ENCODE data around the gene NETO2.
"Not testable (repeated sequence)": the region's sequence is repeated elsewhere in the genome, so short reads cannot be mapped to it uniquely, and the experiment has no call there.

NETO2 gene

DNA sequence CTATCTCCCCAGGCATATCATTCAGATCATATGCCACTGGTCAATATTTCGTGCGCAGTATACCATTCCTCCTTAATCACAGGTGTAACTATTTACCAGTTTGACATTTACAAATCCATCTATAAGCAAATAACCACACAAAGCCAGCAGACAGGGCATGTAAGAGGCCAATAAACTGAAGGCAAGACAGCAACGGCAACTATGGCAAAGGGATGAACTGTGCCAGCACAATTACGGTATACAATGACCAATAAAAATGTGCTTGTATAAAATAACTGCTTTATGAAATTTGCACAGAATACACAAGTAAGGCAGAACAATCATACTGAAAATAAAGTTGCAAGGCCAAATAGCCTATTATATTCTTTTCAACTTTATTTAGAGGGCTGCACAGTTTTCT lies 9.2 kb downstream of the NETO2 start:
- DNase-seq, result no peak

DNA sequence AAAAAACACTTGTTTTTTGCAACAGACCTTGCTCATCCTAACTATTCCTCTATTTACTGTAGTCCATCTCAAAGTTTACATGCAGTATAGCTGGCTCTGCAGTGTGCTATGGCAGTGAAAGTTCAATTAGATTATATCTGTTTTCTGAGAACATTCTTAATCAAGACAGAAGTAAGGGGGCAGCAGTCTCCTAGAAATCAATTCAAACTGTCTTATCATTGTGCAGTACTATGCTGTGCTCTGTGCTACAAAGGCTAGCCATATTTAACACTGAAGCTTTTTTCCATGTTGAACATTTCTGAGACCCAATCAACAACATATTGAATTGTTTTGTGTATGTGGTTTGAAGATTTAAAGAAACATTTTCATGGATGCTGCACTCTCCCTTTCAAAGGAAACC lies 11.4 kb downstream of the NETO2 start:
- no peak for DNase-seq

DNA sequence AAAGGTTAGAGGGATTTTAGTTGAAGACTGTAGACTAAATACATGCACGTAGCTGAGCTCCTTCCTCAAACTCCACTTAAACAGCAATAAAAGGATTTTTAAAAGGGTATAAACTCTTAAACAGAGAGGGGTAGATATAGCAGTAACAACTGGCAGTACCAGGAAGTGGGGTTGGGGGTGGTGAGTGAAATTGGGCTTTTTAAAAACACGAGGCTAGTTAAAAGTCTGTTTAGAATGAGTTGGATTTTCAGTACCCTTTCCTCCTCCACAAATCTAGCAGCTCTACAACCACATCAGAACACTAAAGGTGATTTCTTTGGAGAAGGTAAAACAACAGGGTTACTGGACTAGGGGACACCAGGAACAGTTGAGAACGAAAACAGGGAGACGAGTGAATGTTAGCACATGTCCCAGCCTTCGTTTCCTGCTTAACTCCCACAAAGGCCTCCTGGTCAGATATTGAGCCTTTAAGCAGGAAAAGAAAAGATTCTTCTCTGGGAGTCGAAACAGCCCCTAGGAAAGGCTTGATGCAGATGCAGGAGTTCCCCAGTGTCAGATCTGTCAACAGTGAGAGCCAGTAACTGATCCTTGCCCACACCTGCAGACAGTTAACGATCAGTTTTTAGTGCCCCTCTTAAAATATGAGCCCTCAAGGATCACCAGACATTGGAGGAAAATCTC lies 13.8 kb downstream of the NETO2 start:
- no peak for DNase-seq

DNA sequence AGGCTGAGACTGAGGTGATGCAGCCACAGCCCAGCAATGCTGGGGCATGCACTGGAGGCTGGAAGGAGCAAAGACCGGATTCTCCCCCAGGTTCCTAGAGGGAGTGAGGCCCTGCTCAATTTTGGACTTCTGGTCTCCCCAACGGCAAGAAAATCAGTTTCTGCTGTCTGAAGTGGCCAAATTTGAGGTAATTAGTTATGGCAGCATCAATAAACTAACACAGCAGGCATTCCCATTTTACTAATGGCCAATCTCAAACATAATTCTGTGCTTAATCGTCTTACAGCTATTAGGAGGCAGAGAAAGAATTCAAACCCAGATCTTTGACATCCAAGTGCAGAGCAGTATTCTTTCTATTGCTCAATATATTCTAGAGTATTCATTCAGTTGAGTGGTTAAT lies 16.2 kb downstream of the NETO2 start:
- no peak for DNase-seq

DNA sequence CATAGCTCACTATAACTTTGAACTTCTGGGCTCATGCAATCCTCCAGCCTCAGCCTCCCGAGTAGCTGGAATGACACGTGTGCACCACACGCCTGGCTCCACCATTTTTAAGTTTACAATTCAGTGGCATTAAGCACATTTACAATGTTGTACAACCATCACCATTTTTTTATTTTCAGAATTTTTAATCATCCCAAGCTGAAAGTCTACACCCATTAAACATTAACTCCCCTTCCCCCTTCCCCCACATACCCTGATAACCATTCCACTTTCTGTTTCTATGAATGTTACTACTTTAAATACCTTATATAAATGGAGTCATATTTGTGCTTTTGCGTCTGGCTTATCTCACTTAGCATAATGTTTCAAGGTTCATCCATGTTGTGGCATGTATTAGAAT lies 18.0 kb downstream of the NETO2 start:
- DNase-seq, result no peak

DNA sequence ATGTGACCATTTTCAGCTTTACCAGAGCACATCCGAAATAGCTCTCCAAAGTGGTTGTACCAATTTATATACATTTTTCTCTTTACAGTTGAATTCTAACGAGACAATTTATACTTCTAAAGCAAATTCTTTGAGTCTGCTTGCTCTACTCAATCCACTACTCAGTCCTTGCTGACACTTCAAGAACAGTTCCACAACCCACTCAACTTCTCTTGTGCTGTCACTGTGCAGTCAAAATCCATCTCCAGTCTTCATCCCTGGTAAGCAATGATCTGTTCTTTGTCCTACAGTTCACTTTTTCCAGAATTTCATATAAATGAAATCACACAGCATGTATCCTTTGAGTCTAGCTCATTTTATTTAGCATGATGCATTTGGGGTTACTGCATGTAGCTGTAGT lies 30.6 kb downstream of the NETO2 start:
- no peak for DNase-seq

DNA sequence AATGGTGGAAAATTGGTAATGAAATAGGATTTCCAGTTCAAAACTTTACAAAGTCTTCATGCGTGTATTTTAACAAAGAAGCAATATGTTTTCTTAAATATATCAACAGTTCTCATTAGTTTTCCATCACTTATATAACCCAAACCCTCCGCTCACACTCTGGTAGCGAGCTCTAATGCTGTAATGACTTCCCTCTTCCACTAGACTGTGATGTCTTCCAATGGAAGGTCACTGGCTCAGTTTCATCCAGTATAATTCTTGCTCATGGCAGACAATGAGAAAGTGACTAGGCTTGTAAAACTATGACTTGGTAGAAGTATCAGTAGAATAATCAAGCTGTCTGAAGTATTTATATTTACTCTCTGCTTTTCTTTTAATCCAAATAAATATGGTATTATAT lies 32.8 kb downstream of the NETO2 start:
- no peak for DNase-seq

DNA sequence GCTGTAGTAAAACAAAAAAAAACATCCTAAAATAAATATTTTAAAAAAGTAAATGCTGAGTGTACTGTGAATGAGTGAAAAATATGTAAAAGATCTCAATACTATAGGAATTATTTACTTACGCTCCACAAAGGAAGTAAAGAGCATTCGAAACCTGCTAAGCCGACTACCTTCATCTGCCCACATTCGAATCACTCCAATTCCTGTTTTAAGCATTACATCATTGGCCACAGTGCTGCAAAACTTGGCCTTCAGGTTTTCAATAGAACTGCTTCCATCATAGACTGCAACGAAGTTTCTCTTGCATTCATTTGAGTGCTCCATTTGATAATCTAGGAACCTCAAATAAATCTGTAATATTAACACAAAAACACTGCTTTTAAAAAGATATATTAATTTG lies 34.4 kb downstream of the NETO2 start:
- no peak for DNase-seq

DNA sequence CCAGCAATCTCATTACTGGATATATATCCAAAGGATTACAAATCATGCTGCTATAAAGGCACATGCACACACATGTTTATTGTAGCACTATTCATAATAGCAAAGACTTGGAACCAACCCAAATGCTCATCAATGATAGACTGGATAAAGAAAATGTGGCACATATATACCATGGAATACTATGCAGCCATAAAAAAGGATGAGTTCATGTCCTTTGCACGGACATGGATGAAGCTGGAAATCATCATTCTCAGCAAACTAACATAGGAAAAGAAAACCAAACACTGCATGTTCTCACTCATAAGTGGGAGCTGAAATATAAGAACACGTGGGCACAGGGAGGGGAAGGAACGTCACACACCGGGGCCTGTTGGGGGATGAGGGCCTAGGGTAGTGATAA lies 40.8 kb downstream of the NETO2 start:
- not testable (repeated sequence) for DNase-seq

DNA sequence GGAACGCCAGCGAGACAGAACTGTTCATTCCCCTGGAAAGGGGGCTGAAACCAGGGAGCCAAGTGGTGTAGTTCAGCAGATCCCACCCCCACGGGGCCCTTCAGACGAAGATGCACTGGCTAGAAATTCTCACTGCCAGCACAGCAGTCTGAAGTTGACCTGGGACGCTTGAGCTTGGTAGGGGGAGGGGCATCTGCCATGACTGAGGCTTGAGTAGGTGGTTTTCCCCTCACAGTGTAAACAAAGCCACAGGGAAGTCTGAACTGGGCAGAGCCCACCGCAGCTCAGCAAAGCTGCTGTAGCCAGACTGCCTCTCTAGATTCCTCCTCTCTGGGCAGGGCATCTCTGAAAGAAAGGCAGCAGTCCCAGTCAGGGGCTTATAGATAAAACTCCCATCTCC lies 46.6 kb downstream of the NETO2 start:
- DNase-seq, result not testable (repeated sequence)

DNA sequence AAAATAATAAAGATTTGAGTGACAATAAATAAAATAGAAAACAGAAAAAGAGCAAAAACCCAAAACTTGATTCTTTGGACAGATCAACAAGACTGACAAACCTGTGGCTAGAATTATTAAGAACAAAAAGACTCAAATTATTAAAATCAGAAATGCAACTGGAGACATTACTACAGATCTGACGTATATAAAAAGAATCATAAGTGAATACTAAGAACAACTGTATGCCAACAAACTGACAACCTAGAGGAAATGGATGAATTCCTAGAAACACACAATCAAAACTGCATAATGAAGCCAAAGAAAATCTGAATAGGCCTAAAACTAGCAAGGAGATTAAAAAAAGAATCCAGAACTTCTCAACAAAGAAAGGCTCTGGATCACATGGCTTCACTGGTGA lies 47.4 kb downstream of the NETO2 start:
- no peak for DNase-seq

DNA sequence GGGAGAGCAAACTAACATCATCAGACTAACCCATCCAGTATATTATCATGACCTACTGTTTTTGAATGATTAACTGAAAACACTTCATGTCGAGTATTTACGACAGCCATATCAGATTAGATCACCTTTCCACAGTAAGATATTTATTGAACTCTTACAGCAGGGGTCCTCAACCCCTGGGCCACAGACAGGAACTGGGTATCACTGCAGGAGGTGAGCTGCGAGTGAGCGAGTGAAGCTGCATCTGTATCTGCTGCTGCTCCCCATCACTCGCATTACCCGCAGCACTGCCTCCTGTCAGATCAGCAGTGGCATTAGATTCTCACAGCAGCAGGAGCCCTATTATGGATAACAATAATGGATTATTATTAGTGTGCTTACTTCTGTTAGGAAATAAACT lies 59.5 kb downstream of the NETO2 start:
- DNase-seq, result no peak

DNA sequence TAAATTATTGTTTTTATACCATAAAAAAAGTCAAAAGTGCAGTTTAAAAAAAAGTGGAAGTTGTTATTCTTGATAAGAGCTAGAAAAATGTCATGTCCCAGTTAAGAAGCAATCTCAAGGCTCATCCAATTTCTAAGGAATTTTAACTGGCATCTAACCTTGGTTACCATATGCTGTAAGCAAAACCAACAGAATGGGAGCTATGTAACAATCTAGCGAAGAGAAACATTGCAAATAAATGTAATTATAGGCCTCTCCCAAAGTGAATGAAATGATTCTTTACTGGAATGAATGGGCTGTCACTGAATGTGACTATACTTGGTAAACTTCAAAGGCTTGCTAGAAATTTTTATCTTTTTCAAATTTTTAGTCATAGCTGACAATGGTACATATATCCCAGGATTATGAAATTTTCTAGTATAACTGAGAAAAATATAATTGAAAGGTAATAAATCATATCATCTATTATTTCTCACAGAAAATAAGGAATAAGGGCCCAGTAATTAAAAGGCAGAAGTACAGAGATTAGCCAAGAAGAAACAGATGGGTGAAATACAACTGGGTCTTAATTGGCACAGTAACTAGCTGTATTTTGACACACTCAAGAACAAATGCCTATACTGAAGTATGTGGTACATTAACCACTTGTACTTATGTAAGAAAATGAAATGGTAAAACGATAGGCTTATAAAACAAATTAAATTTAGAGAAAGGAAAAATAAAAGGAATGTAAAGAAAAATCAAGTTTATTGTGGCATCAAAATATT lies 61.5 kb downstream of the NETO2 start:
- no peak for DNase-seq

DNA sequence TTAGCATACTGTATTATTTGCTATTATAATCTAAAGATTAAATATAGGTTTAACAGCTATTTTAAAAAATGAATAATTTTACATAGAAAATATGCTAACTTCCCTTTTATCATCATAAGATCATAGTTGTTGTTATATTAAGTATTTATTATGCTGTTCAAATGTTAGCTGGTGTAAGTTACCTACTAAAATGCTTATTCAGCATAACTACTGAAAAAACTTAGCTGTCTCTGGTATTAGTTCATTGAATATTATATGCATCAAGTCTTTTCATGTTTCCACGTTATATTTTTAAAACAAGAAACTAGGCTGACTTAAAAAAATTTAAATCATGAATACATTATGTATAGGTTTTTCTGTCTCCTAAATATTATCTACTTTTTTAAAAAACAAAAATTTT lies 62.6 kb downstream of the NETO2 start:
- no peak for DNase-seq

DNA sequence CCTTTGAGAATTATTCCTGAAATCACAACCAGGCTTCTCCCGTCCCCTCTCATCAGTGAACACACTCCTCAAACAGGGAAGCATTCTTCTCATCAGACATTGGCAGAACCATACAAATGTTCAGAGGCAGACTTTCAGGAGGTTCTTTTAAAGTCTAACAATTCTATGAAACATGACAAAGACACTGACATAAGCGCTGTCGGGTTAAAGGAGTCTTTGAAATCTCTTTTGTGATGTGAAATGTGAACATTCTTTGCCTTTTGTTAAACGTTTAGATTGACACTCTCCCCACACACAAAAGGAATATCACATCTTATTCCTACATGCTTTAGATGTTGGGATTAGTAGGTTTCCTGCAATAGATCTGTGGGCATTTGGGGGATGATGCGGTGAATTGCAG lies 63.9 kb downstream of the NETO2 start:
- no peak for DNase-seq

DNA sequence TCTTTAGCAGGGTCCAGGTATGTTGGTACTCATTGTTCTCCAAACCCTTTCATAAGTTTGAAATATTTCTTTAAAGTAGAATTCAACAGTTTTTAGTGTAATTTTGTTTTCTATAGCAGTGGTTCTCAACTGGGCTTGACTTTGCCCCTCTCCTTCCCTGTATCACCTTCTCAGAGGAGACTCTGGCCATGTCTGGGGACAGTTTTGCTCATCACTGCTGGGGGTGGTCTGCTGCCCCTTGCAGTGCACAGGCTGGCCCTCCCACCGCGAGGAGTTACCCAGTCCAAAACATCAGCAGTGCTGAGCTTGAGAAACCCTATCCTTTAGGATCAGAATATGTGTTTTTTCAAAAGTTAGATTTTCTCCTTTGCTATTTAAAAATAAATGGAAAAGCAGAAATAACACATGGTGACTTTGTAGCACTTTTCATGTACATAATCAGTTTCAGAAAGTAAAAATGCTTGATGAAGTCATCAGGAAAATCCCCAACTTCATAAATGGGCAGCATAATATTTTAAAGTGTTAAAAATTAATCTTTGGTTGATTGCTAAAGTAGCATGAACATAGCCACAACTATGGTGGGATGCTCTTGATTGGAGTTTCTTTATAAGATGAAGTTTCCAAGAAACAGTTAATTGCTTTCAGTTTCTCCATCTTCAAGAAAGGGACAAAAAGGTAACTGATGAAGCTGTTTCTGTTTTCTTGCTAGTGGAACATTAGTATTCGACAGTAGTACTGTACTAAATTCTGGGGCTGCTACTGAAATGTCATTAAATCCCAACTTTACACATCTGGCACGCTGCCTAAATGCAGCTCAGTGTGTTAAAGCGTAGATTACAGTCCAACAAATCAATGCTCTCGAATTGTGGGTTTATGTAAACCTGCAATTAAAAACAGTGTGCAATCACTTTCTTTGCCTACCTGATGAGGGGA lies 70.3 kb downstream of the NETO2 start:
- no peak for DNase-seq

DNA sequence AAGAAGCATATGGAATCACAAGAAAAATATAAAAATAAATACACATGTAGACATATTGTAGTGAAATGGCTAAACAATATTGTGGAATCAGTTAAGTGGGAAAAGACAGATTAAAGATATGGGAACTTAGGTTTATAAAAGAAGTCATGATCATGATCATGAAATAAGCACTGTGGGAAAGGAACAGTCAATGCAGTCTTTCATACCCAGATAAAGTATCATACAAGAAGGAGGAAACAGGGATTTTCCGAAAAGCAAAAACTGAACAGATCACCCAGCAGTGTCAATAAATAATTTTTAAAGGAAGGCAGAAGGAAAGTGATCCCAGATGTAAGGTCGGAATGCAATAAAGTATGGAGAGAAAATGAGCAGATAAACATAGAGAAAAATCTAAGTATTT lies 71.6 kb downstream of the NETO2 start:
- DNase-seq, result no peak

DNA sequence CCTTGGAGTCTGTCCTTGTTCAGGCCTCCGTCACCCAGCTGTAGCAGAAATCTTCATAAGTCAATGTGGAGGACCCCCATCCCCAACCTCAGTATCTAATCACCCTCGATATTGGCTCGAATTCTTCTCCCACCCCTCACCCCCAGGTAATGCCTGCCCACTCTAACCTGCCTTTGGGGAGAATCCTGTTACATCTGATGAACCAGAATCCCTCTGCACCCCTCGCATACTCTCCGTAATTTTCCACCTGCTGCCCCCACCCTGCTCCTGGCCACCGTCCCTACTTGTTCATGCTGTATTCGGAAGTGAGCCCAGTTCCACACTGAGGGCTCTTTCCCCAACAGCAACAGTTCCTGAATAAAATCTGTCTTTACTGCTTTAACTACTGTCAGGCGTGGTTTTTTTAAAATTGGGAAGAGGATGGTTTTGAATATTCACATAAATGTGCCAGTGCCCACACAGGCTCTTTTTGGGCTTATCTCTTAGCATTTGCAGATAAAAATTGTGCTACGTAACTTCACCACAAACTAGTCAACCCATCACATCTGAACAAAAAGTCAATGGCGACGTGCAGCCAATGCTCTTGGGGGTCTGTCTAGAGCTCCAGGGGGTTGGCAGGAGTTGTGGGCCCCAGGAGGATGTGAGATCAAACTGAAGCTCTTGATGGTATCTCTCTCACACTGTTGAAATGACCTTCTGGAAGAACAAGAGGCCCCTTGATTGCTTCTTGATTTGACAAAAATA lies 73.7 kb downstream of the NETO2 start:
- DNase-seq, result no peak

DNA sequence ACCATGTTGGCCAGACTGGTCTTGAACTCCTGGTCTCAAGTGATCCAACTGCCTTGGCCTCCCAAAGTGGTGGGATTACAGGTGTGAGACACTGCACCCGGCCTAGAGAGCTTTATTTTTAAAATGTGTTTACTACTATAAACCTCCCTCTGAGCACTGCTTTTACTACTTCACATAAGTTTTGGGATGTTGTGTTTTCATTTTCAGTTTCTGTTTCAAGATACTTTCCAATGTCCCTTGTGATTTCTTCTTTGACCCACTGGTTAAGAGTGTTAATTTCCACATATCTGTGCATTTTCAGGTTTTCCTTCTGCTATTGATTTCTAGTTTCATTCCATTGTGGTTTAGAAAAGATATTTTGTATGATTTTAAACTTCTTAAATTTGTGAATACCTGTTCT lies 74.4 kb downstream of the NETO2 start:
- DNase-seq, result no peak

DNA sequence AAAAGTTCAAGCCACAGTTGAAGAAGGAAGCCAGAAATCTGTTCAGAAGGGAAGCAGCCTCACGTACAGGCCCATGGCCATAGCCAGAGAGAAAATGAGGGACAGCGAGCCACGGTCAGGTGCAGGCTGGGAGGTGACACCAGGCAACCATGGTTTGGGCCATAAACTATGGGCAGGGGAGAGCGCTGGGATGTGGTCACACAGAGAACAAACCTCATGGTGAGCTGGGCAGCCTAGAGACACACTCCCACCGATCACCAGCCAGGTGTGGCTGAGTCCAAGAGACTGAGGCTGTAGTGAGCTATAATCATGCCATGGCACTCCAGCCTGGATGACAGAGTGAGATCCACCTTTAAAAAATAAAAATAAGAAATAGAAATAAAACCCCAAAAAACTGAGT lies 76.5 kb downstream of the NETO2 start:
- DNase-seq, result no peak

DNA sequence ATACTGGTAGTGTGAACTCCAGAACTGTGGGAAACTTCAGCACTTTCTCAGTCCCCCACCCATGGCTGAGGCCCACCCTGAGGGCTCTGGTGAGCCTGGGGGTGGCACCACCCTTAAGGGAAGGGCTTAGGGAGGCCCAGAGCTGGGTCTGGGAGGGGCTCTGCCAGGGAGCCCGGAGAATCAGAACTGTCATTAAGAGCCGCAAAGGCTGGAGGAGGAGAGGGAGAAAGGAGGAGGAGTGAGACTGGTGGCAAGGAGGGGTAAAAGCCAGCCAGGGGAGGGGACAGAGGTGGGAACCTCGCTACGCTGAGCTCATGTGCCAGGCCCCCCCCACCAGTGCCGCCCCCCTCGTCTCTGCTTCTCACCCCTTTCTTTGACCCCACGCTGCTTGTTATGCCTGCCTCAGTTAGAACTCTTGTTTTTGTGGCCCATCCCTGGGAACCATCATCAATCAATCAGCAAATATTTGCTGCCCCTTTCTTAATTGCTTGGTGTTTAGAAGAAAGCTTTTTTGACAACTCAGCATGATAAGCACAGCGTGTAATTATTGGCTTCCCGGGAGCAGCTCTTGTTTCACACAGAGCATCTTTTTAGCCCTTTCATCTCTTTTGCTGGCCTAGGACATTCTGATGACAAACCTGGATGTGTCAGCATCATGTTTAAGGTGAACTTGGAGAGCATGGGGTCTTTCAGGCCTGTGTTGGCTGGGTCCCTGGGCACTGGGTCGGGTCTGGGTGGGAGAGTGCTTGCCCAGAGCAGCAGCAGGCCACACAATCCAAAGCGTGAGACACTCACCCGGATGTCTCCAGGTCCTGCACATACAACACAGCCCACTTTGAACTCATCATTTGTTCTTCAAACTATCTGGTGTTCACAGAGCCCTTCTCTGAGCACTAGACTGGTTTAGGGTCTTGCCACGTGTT lies 77.7 kb downstream of the NETO2 start:
- no peak for DNase-seq

DNA sequence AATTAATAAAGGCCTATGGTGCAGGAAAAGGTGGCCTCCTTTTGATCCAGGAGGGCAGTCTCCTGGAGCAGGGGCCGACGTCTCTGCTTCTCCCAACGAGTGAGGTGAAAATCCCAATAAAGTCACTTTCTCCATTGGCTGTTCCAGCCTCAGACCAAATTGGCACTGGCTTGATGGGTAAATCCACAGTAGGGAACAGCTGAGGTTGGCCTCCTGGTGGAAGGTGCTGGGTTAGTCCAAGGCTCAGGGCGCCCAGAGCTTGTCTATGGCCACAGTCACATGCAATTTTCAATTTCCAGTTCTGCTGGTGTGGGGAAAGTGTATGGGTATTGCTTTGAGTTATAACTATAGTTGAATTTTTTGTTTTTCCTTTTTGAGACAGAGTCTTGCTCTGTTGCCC lies 79.0 kb downstream of the NETO2 start:
- DNase-seq, result no peak

Measured in EL (cell line).